ENCODE measurements around the gene ARPP21.
A peak's percentile ranks its signal among the peaks of the same experiment; 100 is the strongest.

The ARPP21 gene

Small RNA genes lying within 50 kb of the gene (small RNA-seq; reads per million reads assigned to genes)
- 73.3 reads per million, percentile 96 among the genes with 10 or more reads in this experiment for gene MIR128-2
